ENCODE measurements around the gene GUCY1A1. TPM values are rescaled to one million over a fixed set of nuclear protein-coding genes. Genes with fewer than 3 reads are reported as not detected.

The GUCY1A1 gene
- total and polyA plus RNA-seq, 2 donors (not counting 1 experiment from before 2014, with no cell fraction given) = 8.1 to 10.7 TPM

GRCh38 chr4:155707251-155707650 is 40.6 kb downstream of the GUCY1A1 start:
- peaks cover 6% of the 10 kb centered on the region for H3K4me1 ChIP-seq (ENCODE audit: control insufficient read depth, extremely low read depth, insufficient read depth, low read length)
- no peak overlapping the region for H3K27ac ChIP-seq (ENCODE audit: insufficient read depth, low read length)
- no peak overlapping the region for H3K4me3 ChIP-seq (replicated peaks in 1 of 4; ENCODE audit: control extremely low read depth in 1 of 4, insufficient read depth in 1 of 4, low read depth in 3 of 4, low read length in 4 of 4)
- H4K20me1 ChIP-seq (ENCODE audit: control insufficient read depth, extremely low read depth, insufficient read depth, low read length) = no peaks in the 10 kb centered on the region
- H3K27me3 ChIP-seq (ENCODE audit: control insufficient read depth, insufficient read depth, low read length) = no peaks in the 10 kb centered on the region
- H3K9ac ChIP-seq (ENCODE audit: insufficient read depth, low read length) = no peak overlapping the region
- no peak for DNase-seq (ENCODE audit: low read depth in 2 of 2)
- no peaks in the 10 kb centered on the region for H3K36me3 ChIP-seq (ENCODE audit: control insufficient read depth, insufficient read depth, low read length)
- no peaks in the 10 kb centered on the region for H3K9me3 ChIP-seq (ENCODE audit: control insufficient read depth, insufficient read depth, low read depth, low read length)
- TF ChIP-seq EZH2 (IDR thresholded peaks at IDR 0.05; ENCODE audit: low read length, missing control alignments) (no peak), CTCF (conservative IDR thresholded peaks at IDR 0.05 in 1 of 2, IDR thresholded peaks at IDR 0.05 in 1 of 2; ENCODE audit: low read depth in 1 of 2, low read length in 2 of 2) (no peak)
- no peaks in the 10 kb centered on the region for H3K79me2 ChIP-seq (ENCODE audit: control insufficient read depth, insufficient read depth, low read length)
- no peak overlapping the region for H3K4me2 ChIP-seq (ENCODE audit: extremely low read depth, insufficient read depth, low read length)
- H2AFZ ChIP-seq (ENCODE audit: low read length) = no peak overlapping the region

GRCh38 chr4:155708782-155709181 is 42.1 kb downstream of the GUCY1A1 start:
- no peak for TF ChIP-seq CTCF (conservative IDR thresholded peaks at IDR 0.05 in 1 of 2, IDR thresholded peaks at IDR 0.05 in 1 of 2; ENCODE audit: low read depth in 1 of 2, low read length in 2 of 2)
- no peak for TF ChIP-seq EZH2 (IDR thresholded peaks at IDR 0.05; ENCODE audit: low read length, missing control alignments)
- Histone ChIP-seq H3K27me3 (ENCODE audit: control insufficient read depth, insufficient read depth, low read length) (no peaks in the 10 kb centered on the region), H4K20me1 (ENCODE audit: control insufficient read depth, extremely low read depth, insufficient read depth, low read length) (no peaks in the 10 kb centered on the region), H3K79me2 (ENCODE audit: control insufficient read depth, insufficient read depth, low read length) (no peaks in the 10 kb centered on the region), H3K9ac (ENCODE audit: insufficient read depth, low read length) (no peak overlapping the region), H3K4me2 (ENCODE audit: extremely low read depth, insufficient read depth, low read length) (no peak overlapping the region), H3K27ac (ENCODE audit: insufficient read depth, low read length) (no peak overlapping the region), H3K4me1 (ENCODE audit: control insufficient read depth, extremely low read depth, insufficient read depth, low read length) (peaks cover 6% of the 10 kb centered on the region), H2AFZ (ENCODE audit: low read length) (no peak overlapping the region), H3K4me3 (replicated peaks in 1 of 4; ENCODE audit: control extremely low read depth in 1 of 4, insufficient read depth in 1 of 4, low read depth in 3 of 4, low read length in 4 of 4) (no peak overlapping the region), H3K36me3 (ENCODE audit: control insufficient read depth, insufficient read depth, low read length) (no peaks in the 10 kb centered on the region), H3K9me3 (ENCODE audit: control insufficient read depth, insufficient read depth, low read depth, low read length) (no peaks in the 10 kb centered on the region)
- DNase-seq (ENCODE audit: low read depth in 2 of 2) = no peak

GRCh38 chr4:155709918-155710317 is 43.3 kb downstream of the GUCY1A1 start:
- Histone ChIP-seq H3K9me3 (ENCODE audit: control insufficient read depth, insufficient read depth, low read depth, low read length) (no peaks in the 10 kb centered on the region), H3K9ac (ENCODE audit: insufficient read depth, low read length) (no peak overlapping the region), H2AFZ (ENCODE audit: low read length) (no peak overlapping the region), H3K27ac (ENCODE audit: insufficient read depth, low read length) (no peak overlapping the region), H4K20me1 (ENCODE audit: control insufficient read depth, extremely low read depth, insufficient read depth, low read length) (no peaks in the 10 kb centered on the region), H3K4me2 (ENCODE audit: extremely low read depth, insufficient read depth, low read length) (no peak overlapping the region), H3K36me3 (ENCODE audit: control insufficient read depth, insufficient read depth, low read length) (no peaks in the 10 kb centered on the region), H3K79me2 (ENCODE audit: control insufficient read depth, insufficient read depth, low read length) (no peaks in the 10 kb centered on the region), H3K4me1 (ENCODE audit: control insufficient read depth, extremely low read depth, insufficient read depth, low read length) (peaks cover 6% of the 10 kb centered on the region), H3K27me3 (ENCODE audit: control insufficient read depth, insufficient read depth, low read length) (no peaks in the 10 kb centered on the region), H3K4me3 (replicated peaks in 1 of 4; ENCODE audit: control extremely low read depth in 1 of 4, insufficient read depth in 1 of 4, low read depth in 3 of 4, low read length in 4 of 4) (no peak overlapping the region)
- DNase-seq (ENCODE audit: low read depth in 2 of 2) = no peak
- no peak for TF ChIP-seq EZH2 (IDR thresholded peaks at IDR 0.05; ENCODE audit: low read length, missing control alignments)
- no peak for TF ChIP-seq CTCF (conservative IDR thresholded peaks at IDR 0.05 in 1 of 2, IDR thresholded peaks at IDR 0.05 in 1 of 2; ENCODE audit: low read depth in 1 of 2, low read length in 2 of 2)

Measured in fibroblast of lung (primary cell).